Kidney epithelial cell (primary cell): ENCODE data around the gene PTTG1IP. TPM values are rescaled to one million over a fixed set of nuclear protein-coding genes. Genes with fewer than 3 reads are reported as not detected.
"Not testable (repeated sequence)": the region's sequence is repeated elsewhere in the genome, so short reads cannot be mapped to it uniquely, and the experiment has no call there.

Source experiments
- DNase-seq: peaks from one replicate; pipeline ENCODE4 v3.0.0-alpha.2; 2010; ENCODE audit warnings: low read depth
- H3K27me3 ChIP-seq: 2 replicates; pipeline ENCODE4 v1.6.0; 2011; ENCODE audit warnings: low read length; ENCODE audit not compliant: control insufficient read depth, insufficient read depth
- H3K36me3 ChIP-seq: 2 replicates; pipeline ENCODE4 v1.5.1; 2011; ENCODE audit warnings: low read length; ENCODE audit not compliant: control insufficient read depth, insufficient read depth
- H3K4me3 ChIP-seq: 2 replicates; pipeline ENCODE4 v1.5.1; 2011; ENCODE audit warnings: low read depth, mild to moderate bottlenecking, control low read depth, low read length
- CTCF ChIP-seq: IDR thresholded peaks from 2 replicates; pipeline ENCODE4 v1.5.1; 2011; ENCODE audit warnings: mild to moderate bottlenecking, moderate library complexity, low read length, control low read depth, inconsistent platforms; ENCODE audit not compliant: insufficient read depth, poor library complexity, severe bottlenecking
- total RNA-seq: library from RNA; depleted of rRNA; stranded (reverse); fragments of >200 nt; gene quantifications from 2 replicates; pipeline ENCODE4 v1.2.3, GENCODE V29; 2015

The PTTG1IP gene
- total RNA-seq, 1 donor from 2014 or later = 538 TPM

- no peak overlapping the region for H3K4me3 ChIP-seq
- no peak for TF ChIP-seq CTCF
- no peaks in the 10 kb centered on the region for H3K36me3 ChIP-seq
- no peak for DNase-seq
- peaks cover 15% of the 10 kb centered on the region for H3K27me3 ChIP-seq
Observed at GRCh38 chr21:44913425-44914175, 40.1 kb upstream of the PTTG1IP start.

GRCh38 chr21:44912506-44913412 lies 39.3 kb upstream of the PTTG1IP start:
- not testable (repeated sequence) for H3K4me3 ChIP-seq, H3K36me3 ChIP-seq, DNase-seq
- peaks cover 10% of the 10 kb centered on the region for H3K27me3 ChIP-seq

GRCh38 chr21:44912158-44912473 lies 38.6 kb upstream of the PTTG1IP start:
- TF ChIP-seq CTCF = no peak
- no peak for DNase-seq
- H3K27me3 ChIP-seq = peaks cover 15% of the 10 kb centered on the region
- H3K36me3 ChIP-seq = no peaks in the 10 kb centered on the region
- no peak overlapping the region for H3K4me3 ChIP-seq

- no peak for TF ChIP-seq CTCF
- Histone ChIP-seq H3K27me3 (peaks cover 21% of the 10 kb centered on the region), H3K4me3 (no peak overlapping the region), H3K36me3 (no peaks in the 10 kb centered on the region)
- DNase-seq = no peak
Observed at GRCh38 chr21:44911384-44912157, 38.1 kb upstream of the PTTG1IP start.

- peaks cover 21% of the 10 kb centered on the region for H3K27me3 ChIP-seq
- no peak overlapping the region for H3K4me3 ChIP-seq
- no peak for DNase-seq
- TF ChIP-seq CTCF = no peak
- H3K36me3 ChIP-seq = no peaks in the 10 kb centered on the region
Observed at GRCh38 chr21:44911068-44911383, 37.5 kb upstream of the PTTG1IP start.
